HL-60 (cell line): ENCODE measurements around the gene AMBP.

ENCODE experiments used
- DNase-seq, 2 experiments: peaks; one replicate each; pipeline ENCODE4 v3.0.0-alpha.2; 2010 to 2020; ENCODE audit warnings: low read depth in 1 of 2, low spot score in 1 of 2
- H3K27ac ChIP-seq: fragments of 250-450 bp; sonication (Bioruptor Pico); replicated peaks from 2 replicates; pipeline ENCODE4 v1.5.1; 2020; ENCODE audit warnings: mild to moderate bottlenecking, moderate library complexity
- H3K27me3 ChIP-seq: fragments of 250-450 bp; sonication (Bioruptor Pico); 2 replicates; pipeline ENCODE4 v1.5.1; 2021; ENCODE audit warnings: mild to moderate bottlenecking, moderate library complexity; ENCODE audit not compliant: insufficient read depth, poor library complexity, severe bottlenecking
- H3K4me3 ChIP-seq: replicated peaks from 2 replicates; pipeline ENCODE4 v1.5.1; 2011; ENCODE audit warnings: mild to moderate bottlenecking, control low read depth, low read length; ENCODE audit not compliant: insufficient read depth
- GABPA ChIP-seq: IDR thresholded peaks from 2 replicates; pipeline ENCODE4 v1.6.1; 2012; ENCODE audit warnings: low read depth
- POLR2AphosphoS5 ChIP-seq: IDR thresholded peaks from 2 replicates; pipeline ENCODE4 v1.6.1; 2012; ENCODE audit warnings: low read depth
- REST ChIP-seq: IDR thresholded peaks from 2 replicates; pipeline ENCODE4 v1.6.1; 2012; ENCODE audit warnings: low read depth; ENCODE audit not compliant: insufficient replicate concordance
- SPI1 ChIP-seq: IDR thresholded peaks from 2 replicates; pipeline ENCODE4 v1.6.1; 2012; ENCODE audit warnings: low read depth, mild to moderate bottlenecking, borderline replicate concordance
- TF ChIP-seq, protein P1 (sequence below): IDR thresholded peaks from one replicate; pipeline ENCODE4 v1.5.1; 2011; ENCODE audit warnings: low read length, control low read depth, inconsistent platforms; ENCODE audit not compliant: insufficient read depth

AMBP gene

GRCh38 chr9:114060070-114060469 is 18.0 kb downstream of the AMBP start:
- no peak overlapping the region for H3K4me3 ChIP-seq
- DNase-seq: no peak
- no peak for TF ChIP-seq POLR2AphosphoS5
- no peak for TF ChIP-seq REST
- no peak for TF ChIP-seq SPI1
- TF ChIP-seq GABPA: no peak
- TF ChIP-seq, protein P1, sequence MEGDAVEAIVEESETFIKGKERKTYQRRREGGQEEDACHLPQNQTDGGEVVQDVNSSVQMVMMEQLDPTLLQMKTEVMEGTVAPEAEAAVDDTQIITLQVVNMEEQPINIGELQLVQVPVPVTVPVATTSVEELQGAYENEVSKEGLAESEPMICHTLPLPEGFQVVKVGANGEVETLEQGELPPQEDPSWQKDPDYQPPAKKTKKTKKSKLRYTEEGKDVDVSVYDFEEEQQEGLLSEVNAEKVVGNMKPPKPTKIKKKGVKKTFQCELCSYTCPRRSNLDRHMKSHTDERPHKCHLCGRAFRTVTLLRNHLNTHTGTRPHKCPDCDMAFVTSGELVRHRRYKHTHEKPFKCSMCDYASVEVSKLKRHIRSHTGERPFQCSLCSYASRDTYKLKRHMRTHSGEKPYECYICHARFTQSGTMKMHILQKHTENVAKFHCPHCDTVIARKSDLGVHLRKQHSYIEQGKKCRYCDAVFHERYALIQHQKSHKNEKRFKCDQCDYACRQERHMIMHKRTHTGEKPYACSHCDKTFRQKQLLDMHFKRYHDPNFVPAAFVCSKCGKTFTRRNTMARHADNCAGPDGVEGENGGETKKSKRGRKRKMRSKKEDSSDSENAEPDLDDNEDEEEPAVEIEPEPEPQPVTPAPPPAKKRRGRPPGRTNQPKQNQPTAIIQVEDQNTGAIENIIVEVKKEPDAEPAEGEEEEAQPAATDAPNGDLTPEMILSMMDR: no peak
- no peak overlapping the region for H3K27ac ChIP-seq
- H3K27me3 ChIP-seq: no peaks in the 10 kb centered on the region

DNA sequence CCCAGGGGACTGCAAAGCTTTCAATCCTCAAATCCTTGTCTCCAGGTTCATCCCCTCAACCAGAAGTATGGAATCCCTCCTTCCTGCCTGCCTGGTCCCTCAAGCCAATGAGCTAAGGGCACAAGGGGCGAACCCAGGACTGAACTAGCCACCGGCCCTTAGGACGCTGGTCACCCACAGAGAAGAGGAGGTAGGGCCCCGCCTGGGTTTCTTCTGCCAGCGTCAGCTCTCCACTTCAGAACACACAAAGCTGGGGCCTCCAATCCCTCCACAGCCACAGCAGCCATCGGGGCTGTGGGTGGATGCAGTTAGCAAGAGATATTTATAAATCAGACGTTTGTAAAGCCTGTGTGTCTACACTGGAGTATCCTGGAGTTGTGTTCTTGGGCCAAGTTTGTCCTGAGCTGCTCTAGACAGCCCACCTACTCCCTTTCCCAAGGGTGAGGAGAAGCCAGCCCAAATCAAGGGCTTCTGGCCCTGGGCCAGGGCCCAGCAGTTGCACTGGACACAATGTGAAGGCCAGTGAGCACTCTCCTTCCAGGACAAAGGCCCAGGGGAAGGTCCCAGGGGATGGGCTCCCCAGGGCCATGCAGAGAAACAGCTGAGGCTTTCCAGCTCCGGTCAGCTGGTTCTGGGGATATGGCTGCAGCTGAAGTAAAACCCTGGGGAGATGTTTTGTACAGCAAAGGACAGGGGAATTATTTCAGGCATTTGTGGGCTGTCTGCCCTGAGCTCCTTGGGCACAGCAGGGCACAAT is 18.9 kb downstream of the AMBP start:
- no peak for TF ChIP-seq SPI1
- TF ChIP-seq REST: no peak
- TF ChIP-seq POLR2AphosphoS5: no peak
- no peak for TF ChIP-seq GABPA
- TF ChIP-seq, protein P1: no peak
- no peak for DNase-seq
- H3K27ac ChIP-seq: no peak overlapping the region
- no peak overlapping the region for H3K4me3 ChIP-seq
- no peaks in the 10 kb centered on the region for H3K27me3 ChIP-seq

GRCh38 chr9:114058688-114059046 is 19.4 kb downstream of the AMBP start:
- Histone ChIP-seq H3K4me3 (no peak overlapping the region), H3K27ac (no peak overlapping the region), H3K27me3 (no peaks in the 10 kb centered on the region)
- TF ChIP-seq POLR2AphosphoS5 (no peak), SPI1 (no peak), REST (no peak), GABPA (no peak)
- TF ChIP-seq, protein P1: no peak
- no peak for DNase-seq
